Stimulated activated CD8-positive, alpha-beta memory T cell treated with anti-CD3 and anti-CD28 coated beads, Interleukin-15, amount 100 ng/mL, for 48 hours (primary cell): ENCODE data around the gene TTC9C.
"Not testable (repeated sequence)": the region's sequence is repeated elsewhere in the genome, so short reads cannot be mapped to it uniquely, and the experiment has no call there.

Experiments used
- DNase-seq, 2 donors: peaks; one replicate each; pipeline ENCODE4 v3.0.0-alpha.2; 2020; ENCODE audit warnings: low read depth in 2 of 2

Gene TTC9C

GRCh38 chr11:62709247-62710000, 18.9 kb upstream of the TTC9C start:
- DNase-seq = peak; percentile 92 to 94

GRCh38 chr11:62710001-62710345, 18.3 kb upstream of the TTC9C start:
- DNase-seq = no peak

- DNase-seq = no peak
These were observed 15.9 kb upstream of the TTC9C start for GRCh38 chr11:62712276-62712812.

- no peak for DNase-seq
These were observed 15.4 kb upstream of the TTC9C start for GRCh38 chr11:62712861-62713260.

- no peak for DNase-seq
These were observed 14.9 kb upstream of the TTC9C start for GRCh38 chr11:62713343-62713742.

- DNase-seq = no peak
These were observed 12.8 kb upstream of the TTC9C start for GRCh38 chr11:62715150-62716130.

GRCh38 chr11:62716206-62716605, 12.1 kb upstream of the TTC9C start:
- DNase-seq = no peak

- no peak for DNase-seq
These were observed 11.5 kb upstream of the TTC9C start for GRCh38 chr11:62716816-62717215.

- DNase-seq = no peak
These were observed 8.8 kb upstream of the TTC9C start for GRCh38 chr11:62719302-62719978.

- DNase-seq = no peak
These were observed 6.3 kb upstream of the TTC9C start for GRCh38 chr11:62721994-62722393.

GRCh38 chr11:62724171-62724570, 4.1 kb upstream of the TTC9C start:
- no peak for DNase-seq

- DNase-seq = no peak
These were observed 2.6 kb upstream of the TTC9C start for GRCh38 chr11:62725646-62726045.

GRCh38 chr11:62726156-62726914, 2.0 kb upstream of the TTC9C start:
- DNase-seq = no peak

GRCh38 chr11:62726915-62727164, 1.4 kb upstream of the TTC9C start:
- no peak for DNase-seq

- DNase-seq = peak; percentile 99
These were observed 968 bp upstream of the TTC9C start, which contains the start of gene HNRNPUL2 for GRCh38 chr11:62727165-62727871. Gene HNRNPUL2 (minus strand): TSS chr11:62727457. CDS start chr11:62727156, 301 bp downstream.

GRCh38 chr11:62727872-62728170, 465 bp upstream of the TTC9C start:
- DNase-seq = peak; percentile 74 to 76

GRCh38 chr11:62730076-62730475, 1.8 kb downstream of the TTC9C start:
- DNase-seq = not testable (repeated sequence)

GRCh38 chr11:62732830-62733229, 4.5 kb downstream of the TTC9C start:
- no peak for DNase-seq

- no peak for DNase-seq
These were observed 8.9 kb downstream of the TTC9C start for GRCh38 chr11:62737196-62737595.

GRCh38 chr11:62747475-62748160, 19.3 kb downstream of the TTC9C start:
- no peak for DNase-seq
